Karpas-422 (cell line): ENCODE measurements around the gene MYO10. TPM values are rescaled to one million over a fixed set of nuclear protein-coding genes. Genes with fewer than 3 reads are reported as not detected.

ENCODE experiments used
- DNase-seq: peaks from one replicate; pipeline ENCODE4 v3.0.0-alpha.2; 2015
- H2AFZ ChIP-seq: fragments of 200-600 bp; sonication (generic); 2 replicates; pipeline ENCODE4 v1.6.1; 2014; ENCODE audit warnings: antibody characterized with exemption, low read length, mixed read lengths
- H3K27ac ChIP-seq: fragments of 200-600 bp; sonication (generic); 2 replicates; pipeline ENCODE4 v1.5.1; 2014; ENCODE audit warnings: mild to moderate bottlenecking, low read length, moderate library complexity
- H3K27me3 ChIP-seq: fragments of 200-600 bp; sonication (generic); 2 replicates; pipeline ENCODE4 v1.6.1; 2014; ENCODE audit warnings: low read length, mixed read lengths
- H3K36me3 ChIP-seq: fragments of 200-600 bp; sonication (generic); 2 replicates; pipeline ENCODE4 v1.6.1; 2014; ENCODE audit warnings: low read length, mixed read lengths; ENCODE audit not compliant: insufficient read depth
- H3K4me1 ChIP-seq: fragments of 200-600 bp; sonication (generic); 2 replicates; pipeline ENCODE4 v1.6.1; 2014; ENCODE audit warnings: mild to moderate bottlenecking, low read length, mixed read lengths
- H3K4me2 ChIP-seq: fragments of 200-600 bp; sonication (generic); 2 replicates; pipeline ENCODE4 v1.6.1; 2014; ENCODE audit warnings: low read length, low read depth, mild to moderate bottlenecking; ENCODE audit not compliant: poor library complexity, severe bottlenecking
- H3K4me3 ChIP-seq: fragments of 200-600 bp; sonication (generic); 2 replicates; pipeline ENCODE4 v1.5.1; 2014; ENCODE audit warnings: mild to moderate bottlenecking, antibody characterized with exemption, low read length, mixed read lengths
- H3K79me2 ChIP-seq: fragments of 200-600 bp; sonication (generic); 2 replicates; pipeline ENCODE4 v1.6.1; 2014; ENCODE audit warnings: mild to moderate bottlenecking, low read length, mixed read lengths
- H3K9ac ChIP-seq: fragments of 200-600 bp; sonication (generic); 2 replicates; pipeline ENCODE4 v1.6.0; 2014; ENCODE audit warnings: low read length
- H3K9me2 ChIP-seq: fragments of 200-600 bp; sonication (generic), shearing (Covaris generic); replicated peaks from 2 replicates; pipeline ENCODE4 v1.6.0; 2014; ENCODE audit warnings: mild to moderate bottlenecking, low read length, moderate library complexity; ENCODE audit not compliant: insufficient read depth
- H3K9me3 ChIP-seq: fragments of 300-700, 200-600 bp; sonication (generic); 2 replicates; pipeline ENCODE4 v1.6.1; 2014; ENCODE audit warnings: low read length, mixed read lengths
- H4K20me1 ChIP-seq: fragments of 200-600 bp; sonication (generic); 2 replicates; pipeline ENCODE4 v1.6.1; 2014; ENCODE audit warnings: mild to moderate bottlenecking, antibody characterized with exemption, low read length, low read depth; ENCODE audit not compliant: insufficient read depth
- total RNA-seq: library from RNA; depleted of rRNA; stranded (reverse); fragments of >200 nt; shearing (Covaris generic); gene quantifications from 2 replicates; pipeline ENCODE4 v1.2.3, GENCODE V29; 2014; ENCODE audit warnings: low replicate concordance

Gene MYO10
- total RNA-seq, 1 experiment from 2014 or later: not detected

DNA sequence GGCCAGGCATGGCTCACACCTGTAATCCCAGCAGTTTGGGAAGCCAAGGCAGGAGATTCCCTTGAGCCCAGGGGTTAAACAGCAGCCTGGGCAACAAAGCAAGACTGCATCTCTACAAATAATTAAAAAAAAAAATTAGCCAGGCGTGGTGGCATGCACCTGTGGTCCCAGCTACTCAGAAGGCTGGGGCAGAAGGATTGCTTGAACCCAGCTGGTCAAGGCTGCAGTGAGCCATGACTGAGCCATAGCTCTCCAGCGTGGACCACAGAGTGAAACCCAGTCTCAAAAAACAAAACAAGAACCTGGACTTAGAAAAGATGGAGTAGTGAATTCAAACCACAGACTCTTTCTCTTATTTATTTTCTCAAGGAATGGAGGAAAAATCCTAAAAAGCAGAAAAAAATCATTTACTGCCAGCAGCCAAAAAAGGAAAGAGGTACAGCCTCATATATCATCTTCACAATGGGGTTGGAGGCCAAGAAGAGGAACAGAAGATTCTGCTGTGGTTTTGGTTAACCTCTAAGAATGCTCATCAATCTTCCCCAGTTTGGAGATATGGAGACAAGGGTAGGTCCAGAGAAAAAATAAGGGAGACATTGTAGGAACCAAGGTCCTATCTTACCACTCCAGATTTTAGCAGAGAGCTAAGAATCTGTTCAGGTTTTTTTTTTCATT lies 40.0 kb upstream of the MYO10 start:
- H3K9ac ChIP-seq: no peak overlapping the region
- H2AFZ ChIP-seq: no peak overlapping the region
- H3K4me1 ChIP-seq: no peaks in the 10 kb centered on the region
- H4K20me1 ChIP-seq: no peaks in the 10 kb centered on the region
- no peaks in the 10 kb centered on the region for H3K9me3 ChIP-seq
- no peaks in the 10 kb centered on the region for H3K36me3 ChIP-seq
- no peak overlapping the region for H3K27ac ChIP-seq
- no peak for DNase-seq
- no peak overlapping the region for H3K4me3 ChIP-seq
- H3K9me2 ChIP-seq: no peaks in the 10 kb centered on the region
- no peaks in the 10 kb centered on the region for H3K79me2 ChIP-seq
- no peak overlapping the region for H3K4me2 ChIP-seq
- H3K27me3 ChIP-seq: no peaks in the 10 kb centered on the region

- H3K36me3 ChIP-seq: no peaks in the 10 kb centered on the region
- H3K9me3 ChIP-seq: no peaks in the 10 kb centered on the region
- H3K27me3 ChIP-seq: no peaks in the 10 kb centered on the region
- no peak for DNase-seq
- H3K9me2 ChIP-seq: no peaks in the 10 kb centered on the region
- H3K4me3 ChIP-seq: no peak overlapping the region
- H3K4me1 ChIP-seq: no peaks in the 10 kb centered on the region
- H3K27ac ChIP-seq: no peak overlapping the region
- H3K79me2 ChIP-seq: no peaks in the 10 kb centered on the region
- no peak overlapping the region for H3K4me2 ChIP-seq
- H2AFZ ChIP-seq: no peak overlapping the region
- H4K20me1 ChIP-seq: no peaks in the 10 kb centered on the region
- H3K9ac ChIP-seq: no peak overlapping the region
Measured at GRCh38 chr5:16974981-16975380, 38.9 kb upstream of the MYO10 start.

- Histone ChIP-seq H3K79me2 (no peaks in the 10 kb centered on the region), H3K4me1 (no peaks in the 10 kb centered on the region), H3K27ac (no peak overlapping the region), H3K9me2 (no peaks in the 10 kb centered on the region), H2AFZ (no peak overlapping the region), H3K4me3 (no peak overlapping the region), H4K20me1 (no peaks in the 10 kb centered on the region), H3K4me2 (no peak overlapping the region), H3K27me3 (no peaks in the 10 kb centered on the region), H3K36me3 (no peaks in the 10 kb centered on the region), H3K9me3 (no peaks in the 10 kb centered on the region), H3K9ac (no peak overlapping the region)
- DNase-seq: no peak
Measured at GRCh38 chr5:16970826-16971225, 34.7 kb upstream of the MYO10 start.

GRCh38 chr5:16970260-16970659 lies 34.2 kb upstream of the MYO10 start:
- Histone ChIP-seq H3K4me1 (no peaks in the 10 kb centered on the region), H3K27me3 (no peaks in the 10 kb centered on the region), H2AFZ (no peak overlapping the region), H3K79me2 (no peaks in the 10 kb centered on the region), H3K4me3 (no peak overlapping the region), H3K9ac (no peak overlapping the region), H3K27ac (no peak overlapping the region), H3K4me2 (no peak overlapping the region), H3K9me3 (no peaks in the 10 kb centered on the region), H3K36me3 (no peaks in the 10 kb centered on the region), H3K9me2 (no peaks in the 10 kb centered on the region), H4K20me1 (no peaks in the 10 kb centered on the region)
- no peak for DNase-seq

DNA sequence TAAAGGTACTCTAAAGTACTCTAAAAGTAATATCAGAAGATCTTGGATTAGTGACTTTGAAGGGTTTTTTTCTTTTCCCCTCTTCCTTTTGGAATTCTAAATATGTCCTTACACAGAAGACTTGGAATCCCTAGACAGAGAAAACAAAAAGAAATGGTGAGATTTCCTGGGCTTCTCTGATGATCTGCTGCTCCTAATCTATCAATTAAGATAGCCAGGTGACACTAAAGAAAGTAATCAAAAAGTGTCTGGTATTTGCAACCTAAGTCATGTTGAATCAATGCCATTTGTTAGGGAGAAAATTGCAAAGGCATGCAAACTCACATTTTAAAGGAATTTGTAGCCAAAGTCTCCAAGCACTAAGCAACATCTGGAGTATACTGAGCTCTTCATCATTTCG lies 29.5 kb upstream of the MYO10 start:
- Histone ChIP-seq H3K4me1 (no peaks in the 10 kb centered on the region), H3K9ac (no peak overlapping the region), H3K4me2 (no peak overlapping the region), H3K9me2 (no peaks in the 10 kb centered on the region), H3K36me3 (no peaks in the 10 kb centered on the region), H3K79me2 (no peaks in the 10 kb centered on the region), H3K27ac (no peak overlapping the region), H3K27me3 (no peaks in the 10 kb centered on the region), H3K9me3 (no peaks in the 10 kb centered on the region), H3K4me3 (no peak overlapping the region), H4K20me1 (no peaks in the 10 kb centered on the region), H2AFZ (no peak overlapping the region)
- no peak for DNase-seq

GRCh38 chr5:16963821-16964220 lies 27.7 kb upstream of the MYO10 start:
- H4K20me1 ChIP-seq: no peaks in the 10 kb centered on the region
- H3K27ac ChIP-seq: no peak overlapping the region
- no peaks in the 10 kb centered on the region for H3K36me3 ChIP-seq
- no peak for DNase-seq
- no peaks in the 10 kb centered on the region for H3K9me2 ChIP-seq
- no peak overlapping the region for H3K4me3 ChIP-seq
- H2AFZ ChIP-seq: no peak overlapping the region
- H3K9ac ChIP-seq: no peak overlapping the region
- H3K4me2 ChIP-seq: no peak overlapping the region
- no peaks in the 10 kb centered on the region for H3K4me1 ChIP-seq
- H3K27me3 ChIP-seq: no peaks in the 10 kb centered on the region
- no peaks in the 10 kb centered on the region for H3K79me2 ChIP-seq
- H3K9me3 ChIP-seq: no peaks in the 10 kb centered on the region

- H3K4me1 ChIP-seq: no peaks in the 10 kb centered on the region
- H3K27me3 ChIP-seq: no peaks in the 10 kb centered on the region
- no peak overlapping the region for H3K9ac ChIP-seq
- no peaks in the 10 kb centered on the region for H3K9me3 ChIP-seq
- no peak overlapping the region for H3K27ac ChIP-seq
- no peak overlapping the region for H2AFZ ChIP-seq
- no peaks in the 10 kb centered on the region for H3K36me3 ChIP-seq
- no peaks in the 10 kb centered on the region for H3K9me2 ChIP-seq
- no peak overlapping the region for H3K4me2 ChIP-seq
- no peaks in the 10 kb centered on the region for H3K79me2 ChIP-seq
- no peaks in the 10 kb centered on the region for H4K20me1 ChIP-seq
- no peak overlapping the region for H3K4me3 ChIP-seq
- no peak for DNase-seq
Measured at GRCh38 chr5:16961131-16961530, 25.0 kb upstream of the MYO10 start.

DNA sequence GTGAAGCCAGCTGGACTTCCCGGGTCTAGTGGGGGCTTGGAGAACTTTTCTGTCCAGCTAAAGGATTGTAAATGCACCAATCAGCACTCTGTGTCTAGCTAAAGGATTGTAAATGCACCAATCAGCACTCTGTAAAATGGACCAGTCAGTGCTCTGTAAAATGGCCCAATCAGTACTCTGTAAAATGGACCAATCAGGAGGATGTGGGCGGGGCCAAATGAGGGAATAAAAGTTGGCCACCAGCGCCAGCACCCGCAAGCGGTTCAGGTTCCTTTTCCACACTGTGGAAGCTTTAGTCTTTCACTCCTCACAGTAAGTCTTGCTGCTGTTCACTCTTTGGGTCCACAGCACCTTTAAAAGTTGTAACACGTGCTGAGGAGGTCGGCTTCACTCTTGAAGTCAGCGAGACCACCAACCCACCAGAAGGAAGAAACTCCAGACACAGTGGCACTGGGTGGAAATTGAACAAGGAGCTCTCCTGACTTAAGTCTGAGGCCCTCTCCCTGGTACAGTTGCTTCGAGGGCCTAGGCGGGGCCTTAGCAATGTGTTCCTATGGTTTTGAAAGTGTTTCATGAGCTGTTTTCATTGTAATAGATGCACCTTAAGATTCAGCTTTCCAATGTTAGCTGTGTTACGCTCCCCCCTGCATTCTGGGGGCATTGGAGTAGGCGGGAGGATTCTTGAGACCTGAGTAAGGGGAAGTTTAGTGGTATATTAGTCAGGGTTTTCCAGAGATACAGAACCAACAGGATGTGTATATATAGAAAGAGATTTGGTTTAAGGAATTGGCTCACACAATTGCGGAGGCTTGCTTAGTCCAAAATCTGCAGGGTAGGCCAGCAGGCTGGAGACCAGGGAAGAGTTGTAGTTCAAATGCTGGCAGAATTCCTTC lies 21.5 kb upstream of the MYO10 start:
- DNase-seq: no peak
- no peaks in the 10 kb centered on the region for H3K79me2 ChIP-seq
- no peak overlapping the region for H3K27ac ChIP-seq
- no peaks in the 10 kb centered on the region for H3K36me3 ChIP-seq
- no peak overlapping the region for H3K4me3 ChIP-seq
- no peaks in the 10 kb centered on the region for H3K9me3 ChIP-seq
- H3K9ac ChIP-seq: no peak overlapping the region
- no peak overlapping the region for H2AFZ ChIP-seq
- H3K27me3 ChIP-seq: no peaks in the 10 kb centered on the region
- H3K4me1 ChIP-seq: no peaks in the 10 kb centered on the region
- H4K20me1 ChIP-seq: no peaks in the 10 kb centered on the region
- no peaks in the 10 kb centered on the region for H3K9me2 ChIP-seq
- H3K4me2 ChIP-seq: no peak overlapping the region
